Esophagus muscularis mucosa (tissue), 4 donors: Measurements from ENCODE around the gene SLC12A8. TPM values are rescaled to one million over a fixed set of nuclear protein-coding genes. Genes with fewer than 3 reads are reported as not detected.
A peak's percentile ranks its signal among the peaks of the same experiment; 100 is the strongest.

Experiments used
- DNase-seq: peaks from one replicate; pipeline ENCODE4 v3.0.0-alpha.2; 2017; ENCODE audit errors: extremely low spot score
- H3K27ac ChIP-seq, 4 donors: fragments of 200-600 bp; sonication (generic); replicated peaks in 1 of 4; 1 replicate in 3 of 4; 2 replicates in 1 of 4; pipeline ENCODE4 v1.5.1; 2016 to 2019; ENCODE audit warnings: mild to moderate bottlenecking in 1 of 4
- H3K27me3 ChIP-seq, 4 donors: fragments of 200-600 bp; sonication (generic); one replicate each; pipeline versions ENCODE4 v1.5.1 to v1.6.0; 2016 to 2019
- H3K36me3 ChIP-seq, 4 donors: fragments of 200-600 bp; sonication (generic); one replicate each; pipeline ENCODE4 v1.5.1; 2016 to 2019
- H3K4me1 ChIP-seq, 4 donors: fragments of 200-600 bp; sonication (generic); one replicate each; pipeline ENCODE4 v1.5.1; 2016 to 2019
- H3K4me3 ChIP-seq, 4 donors: fragments of 200-600 bp; sonication (generic); 1 replicate in 2 of 4; 2 replicates in 2 of 4; pipeline ENCODE4 v1.5.1; 2016 to 2019; ENCODE audit warnings: mild to moderate bottlenecking in 4 of 4, moderate library complexity in 1 of 4
- H3K9me3 ChIP-seq, 4 donors: fragments of 200-600 bp; sonication (generic); 1 replicate in 3 of 4; 2 replicates in 1 of 4; pipeline ENCODE4 v1.5.1; 2016 to 2019
- EP300 ChIP-seq: sonication (generic); formaldehyde crosslinking; IDR thresholded peaks from one replicate; pipeline ENCODE4 v1.6.1; 2017; ENCODE audit warnings: antibody characterized with exemption
- POLR2A ChIP-seq: fragments of 450-650 bp; IDR thresholded peaks from one replicate; pipeline ENCODE4 v1.6.1; 2017; ENCODE audit warnings: antibody characterized with exemption, moderate library complexity, mild to moderate bottlenecking, low read depth
- POLR2AphosphoS5 ChIP-seq, 2 donors: sonication (generic); formaldehyde crosslinking; IDR thresholded peaks; one replicate each; pipeline ENCODE4 v1.6.1; 2017; ENCODE audit warnings: antibody characterized with exemption in 2 of 2
- WGBS: methylation state at CpG from one replicate; pipeline ENCODE4 v1.1.5; 2018; 5-methylcytosine and 5-hydroxymethylcytosine counted together
- intact Hi-C: fragments of 100-400 bp; cut with DNase I; formaldehyde crosslinking; loops from one replicate; pipeline ENCODE4 v1.15.1; 2023
- total RNA-seq, 4 donors: library from RNA; depleted of rRNA; stranded (reverse); fragments of >200 nt; gene quantifications; one replicate each; pipeline versions ENCODE4 v1.1.0 to v1.2.1, GENCODE V29; 2016
- TF ChIP-seq, protein P1 (sequence below), 3 experiments: fragments of 200-600 bp in 2 of 3; fragments of 450-650 bp in 1 of 3; sonication (generic) in 2 of 3; IDR thresholded peaks; one replicate each; pipeline ENCODE4 v1.5.1; 2017 to 2019; ENCODE audit warnings: antibody characterized with exemption in 3 of 3, mild to moderate bottlenecking in 2 of 3, moderate library complexity in 1 of 3

The SLC12A8 gene
- total RNA-seq, 4 donors from 2014 or later = 0.46 to 2.9 (median 1.6) TPM; not detected in 1

DNA sequence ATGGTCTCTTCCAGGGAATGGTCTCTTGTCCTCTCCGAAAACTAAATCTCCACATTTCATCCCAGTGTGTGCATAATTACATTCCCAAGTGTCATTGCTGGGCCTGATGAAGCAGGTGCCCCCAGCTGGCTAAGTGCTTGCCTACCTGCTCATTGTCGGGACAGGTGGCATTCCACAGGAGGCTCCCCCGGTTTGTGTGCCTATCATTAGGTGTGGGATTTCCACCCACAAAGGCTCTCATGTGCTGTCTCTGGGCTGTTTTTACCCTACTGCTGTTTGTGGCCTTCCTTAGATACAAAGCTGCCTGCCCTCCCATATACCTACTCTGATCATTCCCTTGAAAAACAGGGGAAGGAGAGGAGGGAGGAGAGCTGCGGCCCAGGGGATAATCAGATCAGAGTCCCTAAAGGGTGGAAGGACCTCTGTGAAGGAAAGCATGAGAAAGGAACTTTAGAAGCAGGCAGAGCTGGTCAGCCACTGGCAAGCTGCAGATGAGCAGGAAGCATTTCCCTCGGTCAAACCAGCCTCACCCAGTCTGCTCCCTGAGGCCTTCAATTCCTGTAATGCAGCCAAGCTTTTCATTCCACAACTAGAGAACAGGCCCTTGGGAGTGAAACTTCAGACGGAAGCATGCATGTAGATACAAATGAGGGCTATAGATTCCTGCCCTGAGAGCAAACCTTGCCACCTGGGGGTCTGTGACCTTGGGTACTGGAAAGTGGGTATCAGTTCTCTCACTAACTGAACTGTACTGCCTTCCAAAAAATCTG is 96.1 kb downstream of the SLC12A8 start:
- WGBS = 57% methylated on average over 6 of the region's 6 CpGs
- Histone ChIP-seq H3K4me1 (peaks cover 33 to 55% (median 48%) of the 10 kb centered on the region in 4 donors), H3K36me3 (no peaks in the 10 kb centered on the region), H3K4me3 (no peak overlapping the region), H3K27me3 (no peaks in the 10 kb centered on the region), H3K27ac (peak overlapping the region; percentile 6 to 61 (median 38)), H3K9me3 (no peaks in the 10 kb centered on the region)
- intact Hi-C loops = no loop called here
- TF ChIP-seq, protein P1, sequence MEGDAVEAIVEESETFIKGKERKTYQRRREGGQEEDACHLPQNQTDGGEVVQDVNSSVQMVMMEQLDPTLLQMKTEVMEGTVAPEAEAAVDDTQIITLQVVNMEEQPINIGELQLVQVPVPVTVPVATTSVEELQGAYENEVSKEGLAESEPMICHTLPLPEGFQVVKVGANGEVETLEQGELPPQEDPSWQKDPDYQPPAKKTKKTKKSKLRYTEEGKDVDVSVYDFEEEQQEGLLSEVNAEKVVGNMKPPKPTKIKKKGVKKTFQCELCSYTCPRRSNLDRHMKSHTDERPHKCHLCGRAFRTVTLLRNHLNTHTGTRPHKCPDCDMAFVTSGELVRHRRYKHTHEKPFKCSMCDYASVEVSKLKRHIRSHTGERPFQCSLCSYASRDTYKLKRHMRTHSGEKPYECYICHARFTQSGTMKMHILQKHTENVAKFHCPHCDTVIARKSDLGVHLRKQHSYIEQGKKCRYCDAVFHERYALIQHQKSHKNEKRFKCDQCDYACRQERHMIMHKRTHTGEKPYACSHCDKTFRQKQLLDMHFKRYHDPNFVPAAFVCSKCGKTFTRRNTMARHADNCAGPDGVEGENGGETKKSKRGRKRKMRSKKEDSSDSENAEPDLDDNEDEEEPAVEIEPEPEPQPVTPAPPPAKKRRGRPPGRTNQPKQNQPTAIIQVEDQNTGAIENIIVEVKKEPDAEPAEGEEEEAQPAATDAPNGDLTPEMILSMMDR (IDR thresholded peaks at IDR 0.05) = no peak
- peak in 1 of 2 donors; percentile 25 for TF ChIP-seq POLR2AphosphoS5 (IDR thresholded peaks at IDR 0.05)
- no peak for DNase-seq

DNA sequence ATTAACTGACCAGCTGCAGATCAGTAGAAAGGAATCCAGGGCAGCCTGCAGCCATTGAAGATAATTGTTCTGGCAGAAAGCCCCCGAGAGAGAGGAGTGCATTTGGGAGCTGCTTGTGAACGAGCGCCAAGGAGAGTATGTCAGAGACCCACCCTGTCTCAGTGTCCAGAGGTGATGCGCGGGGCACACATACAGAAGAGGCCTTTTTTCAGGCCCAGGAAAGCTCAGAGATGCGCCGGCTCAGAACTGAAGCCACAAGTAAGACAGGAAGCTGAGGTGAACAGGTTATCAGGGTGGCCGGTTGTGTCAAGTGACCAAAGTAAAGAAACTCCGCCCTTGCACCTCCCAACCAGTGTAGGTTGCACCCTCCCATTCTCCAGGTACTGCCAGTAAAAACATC is 96.9 kb downstream of the SLC12A8 start:
- intact Hi-C loops = no loop called here
- no peak for DNase-seq
- H3K4me3 ChIP-seq = no peak overlapping the region
- TF ChIP-seq POLR2A (no peak), POLR2AphosphoS5 (IDR thresholded peaks at IDR 0.05) (no peak)
- no peaks in the 10 kb centered on the region for H3K9me3 ChIP-seq
- no peaks in the 10 kb centered on the region for H3K27me3 ChIP-seq
- H3K36me3 ChIP-seq = no peaks in the 10 kb centered on the region
- H3K4me1 ChIP-seq = peaks cover 27 to 47% (median 39%) of the 10 kb centered on the region in 4 donors
- H3K27ac ChIP-seq = peak overlapping the region in 1 of 4 donors; percentile 46
- WGBS = 45% methylated on average over 7 of the region's 9 CpGs

DNA sequence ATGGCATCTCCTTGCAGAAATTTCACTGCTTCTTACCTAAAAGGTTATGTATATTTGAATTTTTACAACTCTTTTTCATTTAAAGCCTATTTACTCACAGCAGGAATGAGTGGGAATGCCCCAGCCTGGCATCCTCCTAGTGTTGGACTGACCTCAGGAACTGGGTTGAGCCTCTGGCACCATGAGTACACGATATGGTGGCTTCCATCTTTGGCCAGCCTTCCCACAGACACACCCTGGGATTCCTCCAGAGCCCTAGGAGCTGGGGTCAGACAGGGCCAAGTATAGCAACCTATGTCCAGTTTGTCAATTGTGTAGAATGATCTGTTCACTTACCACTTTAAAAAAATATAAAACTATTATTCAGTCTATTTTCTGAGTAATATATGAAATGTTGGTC is 99.6 kb downstream of the SLC12A8 start:
- Histone ChIP-seq H3K27ac (no peak overlapping the region), H3K36me3 (no peaks in the 10 kb centered on the region), H3K4me1 (peaks cover 25 to 29% (median 28%) of the 10 kb centered on the region in 4 donors), H3K4me3 (no peak overlapping the region), H3K27me3 (no peaks in the 10 kb centered on the region), H3K9me3 (no peaks in the 10 kb centered on the region)
- no peak for TF ChIP-seq POLR2AphosphoS5 (IDR thresholded peaks at IDR 0.05)
- TF ChIP-seq POLR2A = no peak
- no peak for TF ChIP-seq EP300
- TF ChIP-seq, protein P1 (IDR thresholded peaks at IDR 0.05) = no peak
- 77% methylated on average over 1 of the region's 1 CpG for WGBS
- intact Hi-C loops = no loop called here
- DNase-seq = no peak

DNA sequence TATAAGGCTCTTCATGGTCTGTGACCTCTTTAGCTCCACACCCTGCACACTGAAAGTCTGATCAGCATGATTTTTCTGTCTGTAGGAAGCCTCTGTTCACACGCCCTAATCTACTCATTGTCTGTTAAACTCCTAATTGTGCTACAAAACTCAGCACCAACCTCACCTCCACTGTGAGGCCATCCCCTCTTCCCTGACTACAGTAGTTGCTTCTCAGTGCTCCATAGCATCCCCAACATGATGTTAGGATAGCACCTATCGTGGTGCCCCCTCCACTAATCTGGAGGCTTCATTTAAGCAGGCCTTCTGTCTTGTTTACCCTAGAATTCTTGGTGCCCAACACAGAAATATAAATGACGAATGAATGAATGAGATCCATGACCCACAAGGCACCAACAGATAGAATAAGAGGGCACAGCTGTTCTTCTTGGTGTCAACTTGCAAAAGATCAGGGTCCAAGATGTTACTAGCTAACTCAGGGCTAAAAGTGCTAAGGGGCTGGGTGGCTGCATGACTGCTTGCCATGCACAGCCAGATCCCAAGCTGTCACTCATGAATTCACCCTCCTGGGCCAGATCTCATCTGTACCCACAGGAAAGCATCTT is 101.6 kb downstream of the SLC12A8 start:
- intact Hi-C loops = no loop called here
- no peaks in the 10 kb centered on the region for H3K27me3 ChIP-seq
- H3K36me3 ChIP-seq = no peaks in the 10 kb centered on the region
- 77% methylated on average over 3 of the region's 3 CpGs for WGBS
- no peaks in the 10 kb centered on the region for H3K9me3 ChIP-seq
- H3K27ac ChIP-seq = no peak overlapping the region
- H3K4me3 ChIP-seq = no peak overlapping the region
- peaks cover 7 to 9% (median 8%) of the 10 kb centered on the region in 4 donors for H3K4me1 ChIP-seq
- TF ChIP-seq EP300 (no peak), POLR2AphosphoS5 (IDR thresholded peaks at IDR 0.05) (no peak), POLR2A (no peak)
- TF ChIP-seq, protein P1 (IDR thresholded peaks at IDR 0.05) = no peak
- DNase-seq = no peak

DNA sequence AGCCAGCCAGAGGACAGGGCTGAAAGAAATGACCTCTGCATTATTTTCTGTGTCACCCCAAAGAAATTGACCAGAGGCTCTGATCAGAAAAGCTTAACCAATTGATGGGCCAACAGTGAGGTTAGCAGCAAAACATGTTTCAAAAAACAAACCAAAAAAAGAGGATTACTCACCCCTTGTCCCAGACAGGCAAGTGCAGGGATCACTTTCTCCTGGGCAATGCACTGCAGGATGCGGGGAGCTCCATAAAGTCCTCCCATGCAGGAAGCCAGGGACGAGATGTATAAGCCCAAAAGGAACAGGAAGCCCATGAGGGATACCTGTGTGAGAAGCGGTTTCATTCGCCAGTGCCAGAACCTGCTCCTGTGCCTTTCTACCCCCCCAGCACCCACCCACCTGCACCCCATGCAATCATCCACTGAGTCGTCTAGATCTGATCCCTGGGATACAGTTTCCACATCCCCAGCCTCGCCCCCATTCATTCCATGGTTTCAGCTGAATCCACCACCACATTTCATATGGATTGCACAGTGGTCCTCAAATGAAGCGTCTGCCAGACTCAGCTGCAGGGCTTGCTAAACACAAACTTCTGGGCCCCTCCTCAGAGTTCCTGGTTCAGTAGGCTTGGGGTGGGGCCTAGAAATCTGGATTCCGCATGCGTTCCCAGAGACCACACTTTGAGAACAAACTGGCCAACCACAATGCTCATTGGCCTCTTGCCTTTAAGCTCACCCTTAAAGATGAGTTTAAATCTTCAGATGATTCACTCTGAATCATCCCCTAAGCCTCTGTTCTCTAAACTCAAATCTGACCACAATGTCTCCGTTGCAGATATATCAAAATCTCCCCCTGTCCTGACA is 102.3 kb downstream of the SLC12A8 start:
- intact Hi-C loops = no loop called here
- H3K4me3 ChIP-seq = no peak overlapping the region
- DNase-seq = peak; percentile 4
- TF ChIP-seq POLR2AphosphoS5 (IDR thresholded peaks at IDR 0.05) (no peak), EP300 (no peak), POLR2A (no peak)
- TF ChIP-seq, protein P1 (IDR thresholded peaks at IDR 0.05) = no peak
- H3K27me3 ChIP-seq = no peaks in the 10 kb centered on the region
- H3K36me3 ChIP-seq = no peaks in the 10 kb centered on the region
- H3K4me1 ChIP-seq = peaks cover 0 to 2% (median 1%) of the 10 kb centered on the region in 4 donors
- no peak overlapping the region for H3K27ac ChIP-seq
- WGBS = 86% methylated on average over 9 of the region's 10 CpGs
- H3K9me3 ChIP-seq = no peaks in the 10 kb centered on the region
